DOHH2 (cell line): ENCODE measurements around the gene YPEL3.
A peak's percentile ranks its signal among the peaks of the same experiment; 100 is the strongest.

ENCODE experiments used
- EZH2phosphoT487 ChIP-seq: fragments of 200-600 bp; sonication (generic); IDR thresholded peaks from 2 replicates; pipeline ENCODE4 v1.6.1; 2017; ENCODE audit warnings: borderline replicate concordance, mild to moderate bottlenecking, antibody characterized with exemption, low read length, moderate library complexity, mixed read lengths
- TF ChIP-seq, protein P1 (sequence below): fragments of 200-600 bp; sonication (generic); IDR thresholded peaks from one replicate; pipeline ENCODE4 v1.5.1; 2014; ENCODE audit warnings: antibody characterized with exemption, mild to moderate bottlenecking, low read depth, low read length; ENCODE audit not compliant: poor library complexity, severe bottlenecking

DNA sequence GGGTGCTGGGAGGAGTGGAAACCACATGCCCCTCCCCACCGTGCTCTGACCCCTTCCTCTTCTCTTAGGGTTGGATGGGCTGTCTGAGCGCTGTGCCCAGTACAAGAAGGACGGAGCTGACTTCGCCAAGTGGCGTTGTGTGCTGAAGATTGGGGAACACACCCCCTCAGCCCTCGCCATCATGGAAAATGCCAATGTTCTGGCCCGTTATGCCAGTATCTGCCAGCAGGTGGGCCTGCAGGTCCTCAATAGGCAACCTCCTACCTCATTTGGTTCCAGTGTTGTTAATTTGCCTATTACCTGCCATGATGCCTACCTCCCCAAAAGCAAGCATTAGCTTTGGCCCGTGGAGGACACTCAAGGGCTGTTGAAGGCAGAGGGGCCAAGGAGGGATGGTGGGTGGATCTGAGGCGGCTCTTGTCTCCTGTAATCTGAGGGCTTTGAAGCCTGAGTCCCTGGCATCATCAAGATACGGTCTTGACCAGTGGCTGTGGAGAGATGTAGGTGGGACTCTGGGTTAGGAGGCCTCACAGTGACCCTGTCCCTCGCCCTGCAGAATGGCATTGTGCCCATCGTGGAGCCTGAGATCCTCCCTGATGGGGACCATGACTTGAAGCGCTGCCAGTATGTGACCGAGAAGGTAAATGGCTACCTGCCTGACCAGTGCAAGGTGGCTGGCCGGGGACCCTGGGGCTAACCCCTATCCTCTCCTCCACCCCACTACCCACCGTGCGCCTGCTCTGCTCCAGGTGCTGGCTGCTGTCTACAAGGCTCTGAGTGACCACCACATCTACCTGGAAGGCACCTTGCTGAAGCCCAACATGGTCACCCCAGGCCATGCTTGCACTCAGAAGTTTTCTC, 27.0 kb downstream of the YPEL3 start:
- TF ChIP-seq, protein P1, sequence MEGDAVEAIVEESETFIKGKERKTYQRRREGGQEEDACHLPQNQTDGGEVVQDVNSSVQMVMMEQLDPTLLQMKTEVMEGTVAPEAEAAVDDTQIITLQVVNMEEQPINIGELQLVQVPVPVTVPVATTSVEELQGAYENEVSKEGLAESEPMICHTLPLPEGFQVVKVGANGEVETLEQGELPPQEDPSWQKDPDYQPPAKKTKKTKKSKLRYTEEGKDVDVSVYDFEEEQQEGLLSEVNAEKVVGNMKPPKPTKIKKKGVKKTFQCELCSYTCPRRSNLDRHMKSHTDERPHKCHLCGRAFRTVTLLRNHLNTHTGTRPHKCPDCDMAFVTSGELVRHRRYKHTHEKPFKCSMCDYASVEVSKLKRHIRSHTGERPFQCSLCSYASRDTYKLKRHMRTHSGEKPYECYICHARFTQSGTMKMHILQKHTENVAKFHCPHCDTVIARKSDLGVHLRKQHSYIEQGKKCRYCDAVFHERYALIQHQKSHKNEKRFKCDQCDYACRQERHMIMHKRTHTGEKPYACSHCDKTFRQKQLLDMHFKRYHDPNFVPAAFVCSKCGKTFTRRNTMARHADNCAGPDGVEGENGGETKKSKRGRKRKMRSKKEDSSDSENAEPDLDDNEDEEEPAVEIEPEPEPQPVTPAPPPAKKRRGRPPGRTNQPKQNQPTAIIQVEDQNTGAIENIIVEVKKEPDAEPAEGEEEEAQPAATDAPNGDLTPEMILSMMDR = peak; percentile 43
- no peak for TF ChIP-seq EZH2phosphoT487
